GM12864 (cell line): Measurements from ENCODE around the gene RDH16.
"Not testable (repeated sequence)": the region's sequence is repeated elsewhere in the genome, so short reads cannot be mapped to it uniquely, and the experiment has no call there.

Source experiments
- DNase-seq: peaks from one replicate; pipeline ENCODE4 v3.0.0-alpha.2; 2011; ENCODE audit warnings: low read depth
- H3K4me3 ChIP-seq: 2 replicates; pipeline ENCODE4 v1.5.1; 2011; ENCODE audit warnings: mild to moderate bottlenecking, low read depth, low read length, control low read depth
- CTCF ChIP-seq: IDR thresholded peaks from 2 replicates; pipeline ENCODE4 v1.5.1; 2011; ENCODE audit warnings: low read depth, mild to moderate bottlenecking, moderate library complexity, low read length, control low read depth, inconsistent platforms; ENCODE audit errors: missing control alignments

RDH16 gene

GRCh38 chr12:56948457-56948777 lies 9.0 kb downstream of the RDH16 start:
- DNase-seq, result no peak
- H3K4me3 ChIP-seq, result no peak overlapping the region
- no peak for TF ChIP-seq CTCF

- DNase-seq, result no peak
- peak; percentile 23 for TF ChIP-seq CTCF
- H3K4me3 ChIP-seq, result no peak overlapping the region
Observed at GRCh38 chr12:56947633-56948456, 9.6 kb downstream of the RDH16 start.

GRCh38 chr12:56943878-56944277 lies 13.5 kb downstream of the RDH16 start:
- H3K4me3 ChIP-seq, result no peak overlapping the region
- DNase-seq, result no peak
- TF ChIP-seq CTCF, result no peak

GRCh38 chr12:56943374-56943773 lies 14.0 kb downstream of the RDH16 start:
- not testable (repeated sequence) for DNase-seq

GRCh38 chr12:56941299-56942017 lies 15.9 kb downstream of the RDH16 start:
- DNase-seq, result peak; percentile 21

More at GRCh38 chr12:56943374-56943773, 14.0 kb downstream of the RDH16 start:
- H3K4me3 ChIP-seq, result not testable (repeated sequence)

GRCh38 chr12:56940942-56941298 lies 16.5 kb downstream of the RDH16 start:
- not testable (repeated sequence) for DNase-seq, H3K4me3 ChIP-seq

More at GRCh38 chr12:56941299-56942017, 15.9 kb downstream of the RDH16 start:
- H3K4me3 ChIP-seq, result no peak overlapping the region
- no peak for TF ChIP-seq CTCF

GRCh38 chr12:56935752-56936151 lies 21.7 kb downstream of the RDH16 start:
- TF ChIP-seq CTCF, result no peak
- DNase-seq, result no peak
- H3K4me3 ChIP-seq, result no peak overlapping the region

- no peak for TF ChIP-seq CTCF
- H3K4me3 ChIP-seq, result no peak overlapping the region
- no peak for DNase-seq
Observed at GRCh38 chr12:56935157-56935556, 22.3 kb downstream of the RDH16 start.
